Endodermal cell (in vitro differentiated cells): ENCODE data around the gene POLR2J. TPM values are rescaled to one million over a fixed set of nuclear protein-coding genes. Genes with fewer than 3 reads are reported as not detected.
"Not testable (repeated sequence)": the region's sequence is repeated elsewhere in the genome, so short reads cannot be mapped to it uniquely, and the experiment has no call there.

Source experiments
- DNase-seq: peaks from one replicate; pipeline ENCODE4 v3.0.0-alpha.2; 2017
- H3K27ac ChIP-seq: 2 replicates; pipeline ENCODE4 v1.5.1; 2013; ENCODE audit warnings: mild to moderate bottlenecking, low read depth, low read length, moderate library complexity
- H3K27me3 ChIP-seq: 2 replicates; pipeline ENCODE4 v1.6.1; 2013; ENCODE audit warnings: mild to moderate bottlenecking, low read length, moderate library complexity; ENCODE audit not compliant: insufficient read depth, control insufficient read depth, poor library complexity, severe bottlenecking
- H3K36me3 ChIP-seq: 2 replicates; pipeline ENCODE4 v1.7.0; 2013; ENCODE audit warnings: mild to moderate bottlenecking, low read length, moderate library complexity; ENCODE audit not compliant: control insufficient read depth, insufficient read depth
- H3K4me1 ChIP-seq: one replicate; pipeline ENCODE4 v1.7.0; 2013; ENCODE audit warnings: low read length; ENCODE audit not compliant: control insufficient read depth, insufficient read depth
- H3K4me3 ChIP-seq: 2 replicates; pipeline ENCODE4 v1.5.1; 2013; ENCODE audit warnings: mild to moderate bottlenecking, low read length, moderate library complexity
- H3K9ac ChIP-seq: 2 replicates; pipeline ENCODE4 v1.6.1; 2013; ENCODE audit warnings: mild to moderate bottlenecking, low read length, moderate library complexity; ENCODE audit not compliant: poor library complexity, severe bottlenecking; ENCODE audit errors: extremely low read depth
- H3K9me3 ChIP-seq: 2 replicates; pipeline ENCODE4 v1.6.1; 2013; ENCODE audit warnings: mild to moderate bottlenecking, low read length, moderate library complexity; ENCODE audit not compliant: control insufficient read depth
- H3K27ac Mint-ChIP-seq: 2 replicates; pipeline ENCODE4 v1.8.0; 2020; ENCODE audit warnings: mixed read lengths
- H3K27me3 Mint-ChIP-seq: 2 replicates; pipeline ENCODE4 v1.8.0; 2021; ENCODE audit warnings: mild to moderate bottlenecking, mixed read lengths; ENCODE audit not compliant: insufficient read depth
- H3K36me3 Mint-ChIP-seq: 2 replicates; pipeline ENCODE4 v1.8.0; 2020; ENCODE audit warnings: low read depth, mixed read lengths
- H3K4me1 Mint-ChIP-seq: 2 replicates; pipeline ENCODE4 v1.8.0; 2020; ENCODE audit warnings: mixed read lengths
- H3K4me3 Mint-ChIP-seq: 2 replicates; pipeline ENCODE4 v1.8.0; 2020; ENCODE audit warnings: mild to moderate bottlenecking, moderate library complexity, mixed read lengths
- H3K9me3 Mint-ChIP-seq: 2 replicates; pipeline ENCODE4 v1.8.0; 2020; ENCODE audit warnings: mild to moderate bottlenecking, mixed read lengths
- WGBS, 2 experiments: methylation state at CpG; one replicate each; pipeline versions ENCODE4 v1.1.5 to v1.1.7; 2013; ENCODE audit warnings: missing lambda C conversion rate in 2 of 2, mixed read lengths in 1 of 2; ENCODE audit not compliant: insufficient coverage in 1 of 2, insufficient read length in 1 of 2; 5-methylcytosine and 5-hydroxymethylcytosine counted together
- total RNA-seq, 2 donors: library from RNA; stranded (reverse); fragmentation: NEBNext Ultra II Directional in 1 of 2; extraction: Animal tissue kit (Norgen Biotek cat#: 25700) in 1 of 2; gene quantifications; 2 replicates in 1 of 2; 3 replicates in 1 of 2; pipeline ENCODE4 v1.2.1, GENCODE V29; 2021

The POLR2J gene
- total RNA-seq, 2 donors from 2014 or later = 48.6 to 59.0 TPM

- not testable (repeated sequence) for H3K27me3 ChIP-seq, H3K36me3 ChIP-seq, H3K4me1 ChIP-seq, H3K4me1 Mint-ChIP-seq, H3K36me3 Mint-ChIP-seq, DNase-seq, H3K4me3 Mint-ChIP-seq, H3K9me3 Mint-ChIP-seq, H3K27me3 Mint-ChIP-seq, H3K9me3 ChIP-seq, H3K9ac ChIP-seq, H3K27ac Mint-ChIP-seq, H3K27ac ChIP-seq, H3K4me3 ChIP-seq
- WGBS, 2 experiments = 88 to 94% methylated on average over 3 to 4 of the region's 8 CpGs
These were observed 31.9 kb upstream of the POLR2J start for GRCh38 chr7:102510575-102510974.

GRCh38 chr7:102507410-102508088 lies 28.8 kb upstream of the POLR2J start:
- not testable (repeated sequence) for H3K27ac Mint-ChIP-seq, DNase-seq, H3K36me3 ChIP-seq, H3K9ac ChIP-seq, H3K27me3 Mint-ChIP-seq, H3K27ac ChIP-seq, H3K4me1 Mint-ChIP-seq, H3K4me3 Mint-ChIP-seq, H3K27me3 ChIP-seq, H3K9me3 ChIP-seq, H3K4me1 ChIP-seq, H3K4me3 ChIP-seq, H3K36me3 Mint-ChIP-seq, H3K9me3 Mint-ChIP-seq
- WGBS, 2 experiments = 82% methylated on average over 2 of the region's 8 CpGs; no CpG with 5 or more reads in 1 of the 2 experiments

- not testable (repeated sequence) for H3K27ac ChIP-seq, H3K27me3 ChIP-seq, H3K36me3 ChIP-seq, H3K4me3 ChIP-seq, H3K4me3 Mint-ChIP-seq, H3K4me1 ChIP-seq, H3K9me3 ChIP-seq, H3K27ac Mint-ChIP-seq, H3K9me3 Mint-ChIP-seq, H3K9ac ChIP-seq, DNase-seq, H3K36me3 Mint-ChIP-seq, H3K27me3 Mint-ChIP-seq, H3K4me1 Mint-ChIP-seq
- WGBS, 2 experiments = 83% methylated on average over 3 of the region's 24 CpGs; no CpG with 5 or more reads in 1 of the 2 experiments
These were observed 26.8 kb upstream of the POLR2J start for GRCh38 chr7:102505298-102506185.

- not testable (repeated sequence) for H3K36me3 ChIP-seq, DNase-seq, H3K4me1 ChIP-seq, H3K36me3 Mint-ChIP-seq, H3K9ac ChIP-seq, H3K27ac Mint-ChIP-seq, H3K9me3 Mint-ChIP-seq, H3K4me3 ChIP-seq, H3K27me3 Mint-ChIP-seq, H3K27me3 ChIP-seq, H3K4me3 Mint-ChIP-seq, H3K4me1 Mint-ChIP-seq, H3K27ac ChIP-seq, H3K9me3 ChIP-seq
- no CpG with 5 or more reads among the region's 12 CpGs for WGBS, 2 experiments
These were observed 24.4 kb upstream of the POLR2J start for GRCh38 chr7:102503141-102503540.

- not testable (repeated sequence) for H3K4me3 Mint-ChIP-seq
These were observed 19.6 kb upstream of the POLR2J start for GRCh38 chr7:102498321-102498720.

GRCh38 chr7:102497308-102497707 lies 18.6 kb upstream of the POLR2J start:
- H3K27me3 Mint-ChIP-seq, H3K27ac Mint-ChIP-seq, DNase-seq, H3K36me3 ChIP-seq, H3K4me1 Mint-ChIP-seq, H3K36me3 Mint-ChIP-seq, H3K4me3 ChIP-seq, H3K4me3 Mint-ChIP-seq, H3K27ac ChIP-seq, H3K9ac ChIP-seq, H3K9me3 ChIP-seq, H3K4me1 ChIP-seq, H3K27me3 ChIP-seq, H3K9me3 Mint-ChIP-seq: not testable (repeated sequence)
- 67% methylated on average over 1 of the region's 5 CpGs; no CpG with 5 or more reads in 1 of the 2 experiments for WGBS, 2 experiments

More at GRCh38 chr7:102498321-102498720, 19.6 kb upstream of the POLR2J start:
- not testable (repeated sequence) for H3K27ac ChIP-seq, H3K27me3 Mint-ChIP-seq, H3K9me3 ChIP-seq, H3K27ac Mint-ChIP-seq, DNase-seq, H3K9me3 Mint-ChIP-seq, H3K36me3 ChIP-seq, H3K36me3 Mint-ChIP-seq, H3K4me3 ChIP-seq, H3K9ac ChIP-seq, H3K4me1 Mint-ChIP-seq, H3K4me1 ChIP-seq, H3K27me3 ChIP-seq
- 94% methylated on average over 3 to 7 of the region's 16 CpGs for WGBS, 2 experiments
